SIG-M5 treated with dmso at 0.1 percent for 504 hours (cell line): Measurements from ENCODE around the gene NFYC.
"Not testable (repeated sequence)": the region's sequence is repeated elsewhere in the genome, so short reads cannot be mapped to it uniquely, and the experiment has no call there.

Experiments used
- DNase-seq: peaks from one replicate; lab custom pipeline; 2025; ENCODE audit not compliant: unreplicated experiment; lab: John Stamatoyannopoulos, UW

NFYC gene

GRCh38 chr1:40664791-40665190 lies 26.7 kb upstream of the NFYC start:
- DNase-seq: no peak

GRCh38 chr1:40665335-40666171 lies 26.0 kb upstream of the NFYC start, which contains the start of gene RIMS3:
Gene RIMS3, minus strand, starts transcription at chr1:40665682. Its CDS starts 23,757 bp downstream, at chr1:40641925.
- peak; percentile 58 for DNase-seq

- DNase-seq: peak; percentile 53
These were observed 22.6 kb upstream of the NFYC start for GRCh38 chr1:40668769-40669525.

GRCh38 chr1:40673452-40673851 lies 18.1 kb upstream of the NFYC start:
- no peak for DNase-seq

- DNase-seq: no peak
These were observed 15.0 kb upstream of the NFYC start for GRCh38 chr1:40676501-40676900.

- no peak for DNase-seq
These were observed 12.1 kb upstream of the NFYC start for GRCh38 chr1:40679165-40679953.

GRCh38 chr1:40684669-40685068 lies 6.8 kb upstream of the NFYC start:
- DNase-seq: no peak

- DNase-seq: no peak
These were observed 4.4 kb upstream of the NFYC start for GRCh38 chr1:40687059-40687458.

GRCh38 chr1:40687661-40688060 lies 3.8 kb upstream of the NFYC start:
- no peak for DNase-seq

GRCh38 chr1:40689737-40690136 lies 1.8 kb upstream of the NFYC start:
- DNase-seq: no peak

GRCh38 chr1:40690771-40691537 lies 550 bp upstream of the NFYC start:
- DNase-seq: no peak

- DNase-seq: no peak
These were observed 958 bp downstream of the NFYC start for GRCh38 chr1:40692429-40692895.

GRCh38 chr1:40693425-40693824 lies 1.9 kb downstream of the NFYC start:
- DNase-seq: no peak

- no peak for DNase-seq
These were observed 2.9 kb downstream of the NFYC start for GRCh38 chr1:40694353-40694874.

- DNase-seq: no peak
These were observed 4.8 kb downstream of the NFYC start for GRCh38 chr1:40696294-40696693.

GRCh38 chr1:40697436-40697835 lies 5.9 kb downstream of the NFYC start:
- no peak for DNase-seq

GRCh38 chr1:40699787-40700186 lies 8.3 kb downstream of the NFYC start:
- DNase-seq: no peak

- DNase-seq: no peak
These were observed 10.2 kb downstream of the NFYC start for GRCh38 chr1:40701684-40702083.

- DNase-seq: not testable (repeated sequence)
These were observed 11.3 kb downstream of the NFYC start for GRCh38 chr1:40702810-40703209.

GRCh38 chr1:40703316-40703715 lies 11.8 kb downstream of the NFYC start:
- no peak for DNase-seq
